T-helper 2 cell treated with Interferon-gamma antibody and Interleukin-4, amounts not matched to agents 100 ng/mL and 5 ng/mL, for 36 hours (primary cell): Measurements from ENCODE around the gene ANKRD18B. TPM values are rescaled to one million over a fixed set of nuclear protein-coding genes. Genes with fewer than 3 reads are reported as not detected.
"Not testable (repeated sequence)": the region's sequence is repeated elsewhere in the genome, so short reads cannot be mapped to it uniquely, and the experiment has no call there.

ENCODE experiments used
- intact Hi-C: fragments of 100-400 bp; cut with micrococcal nuclease; formaldehyde crosslinking; loops from one replicate; pipeline ENCODE4 v1.15.1; 2023
- total RNA-seq: library from RNA; stranded (reverse); gene quantifications from 2 replicates; pipeline ENCODE4 v1.2.3, GENCODE V29; 2022

Gene ANKRD18B
- total RNA-seq, 1 donor from 2014 or later = 1.9 TPM

DNA sequence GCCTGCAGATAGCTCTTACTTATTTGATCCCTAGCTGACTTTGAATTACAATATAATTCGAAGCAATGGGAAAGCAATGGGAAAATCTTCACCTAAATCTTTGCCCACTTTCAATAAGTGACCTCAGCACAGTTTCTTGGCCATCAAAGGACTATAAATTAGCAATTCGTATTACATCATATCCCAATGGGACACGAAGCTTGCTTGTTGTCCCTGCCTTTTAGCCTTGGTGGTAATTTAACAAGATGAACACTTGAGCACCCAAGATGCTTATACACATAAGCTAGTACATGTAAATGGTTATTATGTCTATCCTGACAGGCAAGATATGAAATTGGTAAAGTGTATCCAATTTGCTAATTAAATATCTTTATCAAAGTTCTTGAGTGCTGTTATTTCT is 9.9 kb downstream of the ANKRD18B start:
- intact Hi-C loops = not testable (repeated sequence)

DNA sequence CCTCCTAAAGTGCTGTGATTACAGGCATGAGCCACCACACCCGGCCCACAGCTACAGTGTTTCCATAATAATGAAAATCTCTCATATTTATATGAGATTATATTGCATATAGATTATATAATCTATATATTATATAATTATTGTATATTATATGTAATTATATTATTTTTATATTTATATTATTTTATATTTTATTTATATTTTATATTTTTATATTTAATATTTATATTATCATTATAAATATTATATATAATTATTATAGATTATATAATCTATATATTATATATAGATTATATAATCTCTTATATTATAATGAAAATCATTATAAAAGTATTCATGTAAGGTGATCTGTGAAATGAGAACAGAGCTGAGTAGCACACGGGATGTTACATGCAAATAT is 11.5 kb downstream of the ANKRD18B start:
- intact Hi-C loops = no loop called here

DNA sequence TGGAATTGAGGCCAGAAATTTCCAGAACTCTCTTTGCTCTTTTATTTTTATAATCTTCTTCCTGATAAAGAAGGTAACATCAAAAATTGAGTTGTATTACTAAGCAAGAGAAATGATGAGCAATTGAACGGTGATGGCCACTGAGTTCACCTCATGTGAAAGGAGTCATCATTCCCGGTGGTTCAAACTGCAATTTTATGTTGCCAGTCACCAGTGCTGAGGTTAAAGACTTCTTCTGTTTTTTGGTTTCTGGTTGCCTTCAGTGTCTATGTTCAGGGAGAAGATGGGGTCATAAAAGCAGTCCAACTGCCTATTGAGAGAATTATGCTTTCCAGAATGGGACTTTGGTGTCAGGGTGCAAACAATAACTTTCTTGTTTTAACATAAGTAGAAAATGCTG is 19.4 kb downstream of the ANKRD18B start:
- intact Hi-C loops = not testable (repeated sequence)

DNA sequence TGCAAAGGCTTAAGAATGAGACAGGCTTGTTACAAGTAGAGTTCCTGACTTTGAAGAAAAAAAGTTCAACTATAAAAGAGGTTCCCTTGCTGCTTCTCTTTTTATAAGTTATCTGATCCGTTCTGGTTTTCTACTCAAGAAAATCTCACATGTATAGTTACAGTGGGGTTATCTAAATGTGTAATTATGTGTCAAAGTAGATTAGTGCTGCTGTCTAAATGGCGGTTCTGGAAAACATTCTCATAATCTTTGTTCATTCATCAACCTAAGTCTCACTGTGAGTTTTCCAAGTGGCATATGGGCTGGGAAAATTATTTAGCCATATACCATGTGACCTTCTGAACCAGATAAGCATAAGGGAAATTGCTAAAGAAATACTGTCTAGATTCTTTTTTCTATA is 21.7 kb downstream of the ANKRD18B start:
- intact Hi-C loops = not testable (repeated sequence)

DNA sequence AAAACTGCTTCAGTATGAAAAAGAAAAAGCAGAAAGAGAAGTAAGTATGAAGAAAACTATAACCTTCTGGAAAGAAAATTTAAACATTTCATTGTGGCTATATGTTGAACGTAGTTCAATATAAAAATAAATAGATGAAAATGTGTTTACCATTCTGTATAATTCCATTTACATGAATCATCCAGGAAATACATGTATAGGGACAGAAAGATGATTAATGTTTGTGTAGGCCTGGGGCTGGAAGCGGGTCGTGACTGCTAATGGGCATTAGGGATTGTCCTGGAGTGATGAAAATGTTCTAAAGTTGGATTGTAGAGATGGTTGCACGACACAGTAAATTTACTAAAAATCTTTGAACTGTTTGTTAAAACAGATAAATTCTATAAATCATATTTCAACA is 24.8 kb downstream of the ANKRD18B start:
- intact Hi-C loops = not testable (repeated sequence)

DNA sequence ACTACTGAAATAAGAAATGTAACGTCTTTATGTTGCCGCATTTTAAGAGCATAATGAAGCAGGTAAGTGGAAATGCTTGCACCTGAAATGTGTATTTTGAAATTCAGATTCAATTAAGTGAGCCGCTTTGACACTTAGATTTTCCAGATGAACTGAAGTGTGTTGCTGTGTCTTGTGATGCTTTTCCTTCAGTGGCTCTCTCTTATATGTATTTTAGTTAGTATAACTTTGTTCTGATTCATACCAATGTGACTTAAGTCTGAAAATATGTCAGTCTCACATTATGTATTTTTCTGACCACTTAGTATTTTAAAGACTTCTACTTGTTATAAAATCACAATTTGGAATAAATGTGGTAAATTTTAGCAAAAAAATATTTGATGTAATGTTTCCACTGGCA is 25.4 kb downstream of the ANKRD18B start:
- intact Hi-C loops = not testable (repeated sequence)

DNA sequence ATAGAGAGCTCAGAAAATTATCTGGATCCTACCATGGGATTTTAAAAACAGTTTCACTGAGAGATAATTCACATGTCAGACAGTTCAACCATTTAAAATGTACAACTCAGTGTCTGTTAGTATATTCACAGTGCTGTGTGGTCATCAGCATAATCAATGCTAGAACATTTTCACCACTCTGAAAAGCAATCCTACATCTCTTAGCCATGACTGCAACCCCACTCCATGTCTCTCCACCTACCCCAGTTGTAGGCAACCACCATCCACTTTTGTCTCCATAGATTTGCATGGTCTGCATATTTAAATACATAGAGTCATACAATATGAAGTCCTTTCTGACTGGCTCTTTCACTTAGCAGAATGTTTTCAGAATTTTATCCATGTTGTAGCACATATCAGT is 27.1 kb downstream of the ANKRD18B start:
- intact Hi-C loops = not testable (repeated sequence)

DNA sequence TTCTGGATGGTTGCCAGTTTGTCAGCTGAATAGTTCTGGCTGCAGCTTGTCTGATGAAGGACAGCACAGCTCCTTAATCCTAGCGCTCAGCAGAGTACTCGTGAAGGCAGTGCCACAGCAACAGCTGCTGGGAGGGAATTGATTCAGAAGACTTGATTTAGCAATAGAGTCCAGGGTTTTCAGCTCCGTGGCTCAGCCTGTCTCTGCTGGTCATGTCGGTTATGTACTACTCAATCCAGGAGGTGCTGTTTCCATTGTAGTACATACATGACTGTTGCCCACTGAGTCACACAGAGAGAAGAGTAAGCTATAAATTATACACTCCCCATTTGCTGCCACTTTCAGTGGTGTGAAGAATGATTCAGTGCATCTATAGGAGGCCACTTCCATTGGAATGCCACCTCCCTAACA is 28.3 kb downstream of the ANKRD18B start:
- intact Hi-C loops = not testable (repeated sequence)

DNA sequence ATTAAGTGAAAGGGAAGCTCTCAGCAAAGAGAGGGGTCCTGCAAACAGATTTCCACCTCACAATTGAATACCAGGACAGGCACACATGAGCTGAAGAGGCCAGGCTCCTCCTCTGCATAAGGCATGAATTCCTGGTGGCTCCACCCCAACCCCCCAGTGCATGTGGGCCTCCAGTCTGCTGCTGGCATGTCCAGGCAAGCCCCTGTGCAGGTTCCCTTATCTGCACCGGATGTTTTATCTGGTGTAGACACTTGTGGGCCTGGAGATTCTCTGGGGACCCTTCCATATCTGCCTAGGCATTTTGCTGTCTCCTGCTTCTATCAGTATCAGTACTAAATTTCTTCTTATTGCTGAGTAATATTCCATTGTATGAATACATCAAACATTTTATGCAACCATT is 36.2 kb downstream of the ANKRD18B start:
- intact Hi-C loops = not testable (repeated sequence)

DNA sequence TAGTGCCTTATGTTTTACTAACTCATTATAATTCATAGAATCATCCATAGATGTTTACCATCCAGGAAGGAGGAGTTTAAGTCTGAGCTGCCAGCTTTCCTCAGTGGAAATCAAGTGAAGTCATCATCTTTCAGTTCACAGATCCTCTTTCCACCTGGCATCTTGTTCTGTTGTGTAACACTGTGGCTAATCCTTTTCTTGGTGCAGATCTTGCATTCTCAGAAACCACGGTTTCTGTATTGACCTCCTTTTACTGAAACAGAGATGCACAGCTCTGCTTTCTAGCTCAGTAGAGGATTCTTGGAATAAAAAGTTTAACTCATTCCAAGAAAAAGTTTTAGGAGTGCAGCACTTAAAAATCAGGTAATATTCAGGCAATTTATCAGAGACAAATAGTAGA is 38.1 kb downstream of the ANKRD18B start:
- intact Hi-C loops = not testable (repeated sequence)

DNA sequence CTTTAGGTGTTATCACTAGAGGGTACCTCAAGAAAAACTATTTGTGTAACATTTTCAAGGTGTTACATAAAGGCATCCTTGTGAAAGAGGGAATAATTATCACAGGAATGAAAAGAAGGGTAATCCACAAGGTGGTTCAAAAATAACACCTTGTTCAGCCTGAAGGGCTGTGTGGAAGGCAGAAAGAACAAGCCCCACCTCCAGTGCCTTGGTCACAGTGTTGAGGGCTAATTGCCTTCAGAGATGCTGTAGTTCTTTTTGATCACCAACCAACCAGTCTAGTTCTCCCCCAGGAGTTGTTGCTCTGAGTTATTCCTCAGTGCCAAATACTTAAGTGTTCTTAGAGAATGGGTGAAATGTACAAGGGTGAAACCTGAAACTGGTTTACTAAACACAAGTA is 43.7 kb downstream of the ANKRD18B start:
- intact Hi-C loops = not testable (repeated sequence)

DNA sequence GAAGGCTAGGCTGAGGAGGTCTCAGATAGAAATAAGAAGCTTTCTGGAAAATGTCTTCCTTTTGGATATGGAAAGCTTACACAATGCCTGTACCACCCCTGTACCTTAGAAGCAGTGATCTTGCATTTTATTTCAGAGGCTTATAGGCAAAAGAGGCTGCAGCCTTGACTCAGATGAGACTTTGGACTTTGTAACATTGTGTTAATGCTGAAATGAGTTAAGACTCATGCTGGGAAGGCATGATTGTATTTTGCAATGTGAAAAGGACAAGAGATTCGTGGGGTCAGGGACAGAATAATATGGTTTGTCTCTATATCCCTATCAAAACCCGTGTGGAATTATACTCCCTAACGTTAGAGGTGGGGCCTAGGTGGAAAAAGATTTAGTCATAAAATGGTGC is 53.7 kb downstream of the ANKRD18B start:
- intact Hi-C loops = not testable (repeated sequence)

DNA sequence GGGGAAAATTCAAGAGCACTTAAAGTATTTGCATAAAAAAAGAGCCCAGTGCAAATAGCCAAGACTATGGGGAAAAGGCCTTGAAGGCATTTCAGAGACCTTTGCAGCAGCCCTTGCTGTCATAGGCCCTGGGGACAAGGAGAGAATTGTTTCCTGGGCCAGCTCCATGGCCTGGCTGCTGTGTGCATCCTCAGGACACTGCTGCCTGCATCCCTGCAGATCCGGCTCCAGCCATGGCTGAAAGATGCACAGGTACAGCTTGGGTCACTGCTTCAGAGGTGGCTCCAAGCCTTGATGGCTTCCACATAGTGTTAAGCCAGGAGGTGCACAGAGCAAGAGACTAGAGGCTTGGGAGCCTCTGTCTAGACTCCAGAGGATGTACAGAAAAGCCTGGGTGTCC is 55.9 kb downstream of the ANKRD18B start:
- intact Hi-C loops = not testable (repeated sequence)

DNA sequence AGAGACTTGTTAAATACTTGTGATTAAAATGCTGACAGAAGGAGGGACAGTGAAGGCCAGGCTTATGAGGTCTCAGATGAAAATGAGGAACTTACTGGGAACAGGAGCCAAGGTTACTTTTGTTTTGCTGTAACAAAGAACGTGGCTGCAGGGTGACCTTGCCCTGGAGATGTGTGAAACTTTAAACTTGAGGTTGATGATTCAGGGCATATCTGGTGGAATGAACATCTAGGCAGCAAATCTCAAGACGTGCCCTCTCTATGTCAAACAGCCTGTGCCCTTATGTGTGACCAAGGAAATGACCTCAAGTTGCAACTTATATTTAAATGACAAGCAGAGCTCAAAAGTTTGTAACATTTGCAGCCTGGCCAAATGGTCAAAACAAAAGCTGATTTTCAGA is 58.6 kb downstream of the ANKRD18B start:
- intact Hi-C loops = not testable (repeated sequence)

DNA sequence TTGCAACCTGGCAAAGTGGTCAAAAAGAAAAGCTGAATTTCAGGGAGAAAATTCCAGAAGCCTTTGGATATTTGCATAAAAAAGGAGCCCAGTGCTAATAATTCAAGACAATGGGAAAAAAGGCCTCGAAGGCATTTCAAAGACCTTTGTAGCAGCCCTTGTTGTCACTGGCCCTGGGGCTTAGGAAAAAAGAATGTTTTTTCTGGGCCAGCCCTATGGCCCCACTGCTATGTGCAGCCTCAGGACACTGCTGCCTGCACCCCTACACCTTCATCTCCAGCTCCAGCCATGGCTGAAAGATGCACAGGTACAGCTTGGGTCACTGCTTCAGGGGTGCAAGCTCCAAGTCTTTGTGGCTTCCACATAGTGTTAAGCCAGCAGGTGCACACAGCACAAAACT is 62.1 kb downstream of the ANKRD18B start:
- intact Hi-C loops = not testable (repeated sequence)

DNA sequence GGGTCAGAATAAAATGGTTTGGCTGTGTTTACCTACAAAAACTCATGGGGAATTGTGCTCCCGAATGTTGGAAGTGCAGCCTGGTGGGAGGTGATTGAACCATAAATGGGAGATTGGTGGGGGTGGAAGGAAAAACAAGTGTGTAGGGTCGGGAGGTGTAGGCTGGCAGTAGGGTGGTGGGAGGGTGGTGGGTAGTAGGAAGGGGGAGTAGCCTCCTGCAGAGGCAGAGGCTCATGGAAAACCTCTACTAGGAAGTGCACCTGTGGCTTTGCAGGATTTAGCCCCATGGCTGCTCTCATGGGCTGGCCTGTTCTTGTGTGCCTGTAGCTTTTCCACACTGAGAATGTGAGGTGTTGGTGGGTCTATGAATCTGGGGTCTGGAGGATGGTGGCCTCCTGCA is 63.7 kb downstream of the ANKRD18B start:
- intact Hi-C loops = not testable (repeated sequence)

DNA sequence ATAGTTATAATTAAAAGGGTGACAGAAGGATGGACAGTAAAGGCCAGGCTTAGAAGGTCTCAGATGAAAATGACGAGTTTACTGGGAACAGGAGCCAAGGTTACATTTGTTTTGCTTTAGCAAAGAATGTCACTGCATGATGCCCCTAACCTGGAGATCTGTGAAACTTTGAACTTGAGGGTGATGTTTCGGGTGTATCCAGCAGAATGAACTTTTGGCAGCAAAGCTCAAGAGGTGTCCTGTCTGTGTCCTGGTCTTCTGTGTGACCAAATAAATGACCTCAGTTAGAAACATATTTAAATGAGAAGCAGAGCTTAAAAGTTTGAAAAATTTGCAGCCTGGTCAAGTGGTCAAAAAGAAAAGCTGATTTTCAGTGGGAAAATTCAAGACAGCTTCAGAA is 64.8 kb downstream of the ANKRD18B start:
- intact Hi-C loops = not testable (repeated sequence)

DNA sequence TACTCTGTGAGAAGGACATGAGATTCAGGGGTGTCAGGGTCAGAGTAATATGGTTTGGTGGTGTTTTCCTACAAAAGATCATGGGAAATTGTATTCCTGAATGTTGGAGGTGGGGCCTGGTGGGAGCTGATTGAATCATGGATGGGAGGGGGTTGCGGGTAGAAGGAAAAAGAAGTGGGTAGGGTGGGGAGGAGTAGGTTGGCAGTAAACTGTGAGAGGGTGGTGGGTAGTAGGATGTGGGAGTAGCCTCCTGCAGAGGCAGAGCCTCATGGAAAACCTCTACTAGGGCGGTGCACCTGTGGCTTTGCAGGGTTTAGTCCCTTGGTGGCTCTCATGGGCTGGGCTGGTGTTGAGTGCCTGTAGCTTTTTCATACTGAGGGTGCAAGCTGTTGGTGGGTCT is 66.8 kb downstream of the ANKRD18B start:
- intact Hi-C loops = not testable (repeated sequence)

DNA sequence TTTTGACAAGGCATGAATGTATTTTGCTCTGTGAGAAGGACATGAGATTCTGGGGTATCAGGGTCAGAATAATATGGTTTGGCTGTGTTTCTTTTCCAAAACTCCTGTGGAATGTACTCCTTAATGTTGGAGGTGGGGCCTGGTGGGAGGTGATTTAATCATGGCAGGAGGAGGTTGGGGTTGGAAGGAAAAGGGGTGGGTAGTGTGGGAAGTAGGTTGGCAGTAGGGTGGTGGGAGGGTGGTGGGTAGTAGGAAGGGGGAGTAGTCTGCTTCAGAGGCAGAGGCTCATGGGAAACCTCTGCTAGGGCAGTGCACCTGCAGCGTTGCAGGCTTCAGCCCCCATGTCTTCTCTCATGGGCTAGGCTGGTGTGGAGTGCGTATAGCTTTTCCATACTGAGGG is 72.9 kb downstream of the ANKRD18B start:
- intact Hi-C loops = not testable (repeated sequence)

DNA sequence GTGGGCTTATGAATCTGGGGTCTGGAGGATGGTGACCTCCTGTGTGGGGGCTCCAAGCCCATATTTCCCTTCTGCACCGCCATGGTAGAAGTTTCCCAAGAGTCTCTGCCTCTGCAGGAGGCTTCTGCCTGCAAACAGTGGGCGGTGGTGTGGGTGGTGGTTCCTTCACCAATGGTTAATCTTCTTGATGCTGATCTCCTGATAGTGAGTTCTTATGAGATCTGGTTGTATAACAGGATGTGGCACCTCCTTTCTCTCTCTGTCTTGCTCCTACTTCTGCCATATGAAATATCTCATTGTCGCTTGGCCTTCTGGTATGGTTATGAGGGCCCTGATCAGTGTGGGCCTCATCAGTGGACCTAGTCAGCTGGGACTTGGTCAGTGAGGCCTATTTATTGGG is 73.3 kb downstream of the ANKRD18B start:
- intact Hi-C loops = not testable (repeated sequence)

DNA sequence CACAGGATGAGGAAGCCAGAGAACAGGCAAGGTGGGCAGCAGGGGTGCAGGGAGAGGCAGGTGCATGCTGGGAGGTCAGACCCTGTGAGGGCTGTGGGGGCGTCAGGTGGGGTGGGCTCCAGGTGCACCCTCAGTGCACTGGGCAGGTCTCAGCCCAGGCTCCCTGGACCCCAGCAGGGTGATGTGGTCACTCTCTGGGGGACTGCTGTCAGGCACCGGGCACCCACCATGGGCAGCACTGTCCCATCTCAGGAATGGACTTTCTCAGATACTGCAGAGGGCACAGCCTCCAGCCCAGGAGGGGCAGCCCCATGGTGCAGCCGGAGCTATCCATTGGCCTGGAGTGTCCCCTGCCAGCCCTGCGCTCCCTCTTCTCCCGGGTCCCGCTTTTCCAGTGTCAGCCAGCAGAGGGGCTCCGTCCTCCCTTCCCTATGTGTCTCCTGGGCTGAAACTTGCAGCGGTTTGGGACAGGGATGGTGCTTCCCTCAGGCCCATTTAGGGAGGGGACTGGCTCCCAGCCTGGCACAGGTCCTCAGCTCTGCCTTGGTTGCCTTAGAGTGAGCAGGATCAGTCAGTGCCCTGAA is 74.8 kb downstream of the ANKRD18B start:
- intact Hi-C loops = not testable (repeated sequence)

DNA sequence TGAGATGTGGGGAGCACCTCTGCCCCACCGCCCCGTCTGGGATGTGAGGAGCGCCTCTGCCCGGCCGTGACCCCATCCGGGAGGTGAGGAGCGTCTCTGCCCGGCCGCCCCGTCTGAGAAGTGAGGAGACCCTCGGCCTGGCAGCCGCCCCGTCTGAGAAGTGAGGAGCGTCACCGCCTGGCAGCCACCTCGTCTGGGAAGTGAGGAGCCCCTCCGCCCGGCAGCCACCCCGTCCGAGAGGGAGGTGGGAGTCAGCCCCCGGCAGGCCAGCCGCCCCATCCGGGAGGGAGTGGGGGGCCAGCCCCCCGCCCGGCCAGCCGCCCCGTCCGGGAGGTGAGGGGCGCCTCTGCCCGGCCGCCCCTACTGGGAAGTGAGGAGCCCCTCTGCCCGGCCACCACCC is 76.9 kb downstream of the ANKRD18B start:
- intact Hi-C loops = not testable (repeated sequence)

DNA sequence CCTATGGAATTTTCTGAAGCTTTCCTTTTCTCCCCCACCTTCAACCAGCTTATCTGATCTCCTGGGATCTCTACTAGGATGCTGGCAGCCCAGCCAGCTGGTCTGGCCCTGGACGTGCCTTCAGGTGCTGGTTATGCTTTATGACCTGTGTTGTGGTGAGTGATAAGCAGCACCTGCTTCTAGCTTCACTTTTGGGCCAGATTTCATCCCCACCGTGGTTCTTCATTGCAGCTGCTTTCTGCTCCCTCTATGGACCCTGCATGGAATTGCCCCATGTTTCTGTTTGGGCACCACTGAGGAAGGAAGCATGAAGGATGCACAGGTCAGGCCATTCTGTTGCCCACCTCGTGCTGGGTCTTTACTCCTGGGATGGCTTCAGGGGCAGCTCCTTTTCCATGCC is 80.2 kb downstream of the ANKRD18B start:
- intact Hi-C loops = not testable (repeated sequence)

DNA sequence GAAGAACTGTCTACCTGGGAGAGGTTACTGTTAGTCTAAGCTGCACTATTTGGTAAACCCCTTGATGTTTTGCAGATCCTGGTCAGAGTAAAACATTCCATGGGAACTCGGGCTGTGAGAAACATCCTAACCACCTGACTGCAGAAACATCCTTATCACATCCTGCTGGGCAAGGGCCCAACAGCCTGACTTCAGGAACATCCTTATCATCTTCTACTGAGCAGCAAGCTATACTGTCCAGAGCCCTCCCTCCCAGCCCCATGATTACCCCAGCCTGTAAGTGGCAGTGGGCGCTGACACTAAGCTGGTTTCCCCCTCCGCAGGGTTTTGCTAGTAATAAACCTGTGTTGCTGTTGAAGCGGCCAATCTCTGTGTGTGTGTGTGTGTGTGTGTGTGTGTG is 80.9 kb downstream of the ANKRD18B start:
- intact Hi-C loops = not testable (repeated sequence)
